Esophagus muscularis mucosa (tissue), 4 donors: ENCODE results near the gene ADAM33. TPM values are rescaled to one million over a fixed set of nuclear protein-coding genes. Genes with fewer than 3 reads are reported as not detected.

Source experiments
- DNase-seq: peaks from one replicate; pipeline ENCODE4 v3.0.0-alpha.2; 2017; ENCODE audit errors: extremely low spot score
- H3K27ac ChIP-seq, 4 donors: fragments of 200-600 bp; sonication (generic); replicated peaks in 1 of 4; 1 replicate in 3 of 4; 2 replicates in 1 of 4; pipeline ENCODE4 v1.5.1; 2016 to 2019; ENCODE audit warnings: mild to moderate bottlenecking in 1 of 4
- H3K27me3 ChIP-seq, 4 donors: fragments of 200-600 bp; sonication (generic); one replicate each; pipeline versions ENCODE4 v1.5.1 to v1.6.0; 2016 to 2019
- H3K36me3 ChIP-seq, 4 donors: fragments of 200-600 bp; sonication (generic); one replicate each; pipeline ENCODE4 v1.5.1; 2016 to 2019
- H3K4me1 ChIP-seq, 4 donors: fragments of 200-600 bp; sonication (generic); one replicate each; pipeline ENCODE4 v1.5.1; 2016 to 2019
- H3K4me3 ChIP-seq, 4 donors: fragments of 200-600 bp; sonication (generic); 1 replicate in 2 of 4; 2 replicates in 2 of 4; pipeline ENCODE4 v1.5.1; 2016 to 2019; ENCODE audit warnings: mild to moderate bottlenecking in 4 of 4, moderate library complexity in 1 of 4
- H3K9me3 ChIP-seq, 4 donors: fragments of 200-600 bp; sonication (generic); 1 replicate in 3 of 4; 2 replicates in 1 of 4; pipeline ENCODE4 v1.5.1; 2016 to 2019
- EP300 ChIP-seq: sonication (generic); formaldehyde crosslinking; IDR thresholded peaks from one replicate; pipeline ENCODE4 v1.6.1; 2017; ENCODE audit warnings: antibody characterized with exemption
- POLR2A ChIP-seq: fragments of 450-650 bp; IDR thresholded peaks from one replicate; pipeline ENCODE4 v1.6.1; 2017; ENCODE audit warnings: antibody characterized with exemption, moderate library complexity, mild to moderate bottlenecking, low read depth
- POLR2AphosphoS5 ChIP-seq, 2 donors: sonication (generic); formaldehyde crosslinking; IDR thresholded peaks; one replicate each; pipeline ENCODE4 v1.6.1; 2017; ENCODE audit warnings: antibody characterized with exemption in 2 of 2
- WGBS: methylation state at CpG from one replicate; pipeline ENCODE4 v1.1.5; 2018; 5-methylcytosine and 5-hydroxymethylcytosine counted together
- intact Hi-C: fragments of 100-400 bp; cut with DNase I; formaldehyde crosslinking; loops from one replicate; pipeline ENCODE4 v1.15.1; 2023
- total RNA-seq, 4 donors: library from RNA; depleted of rRNA; stranded (reverse); fragments of >200 nt; gene quantifications; one replicate each; pipeline versions ENCODE4 v1.1.0 to v1.2.1, GENCODE V29; 2016
- TF ChIP-seq, protein P1 (sequence below), 3 experiments: fragments of 200-600 bp in 2 of 3; fragments of 450-650 bp in 1 of 3; sonication (generic) in 2 of 3; IDR thresholded peaks; one replicate each; pipeline ENCODE4 v1.5.1; 2017 to 2019; ENCODE audit warnings: antibody characterized with exemption in 3 of 3, mild to moderate bottlenecking in 2 of 3, moderate library complexity in 1 of 3

ADAM33 gene
- total RNA-seq, 4 donors from 2014 or later = 45.4 to 144 (median 64.4) TPM

DNA sequence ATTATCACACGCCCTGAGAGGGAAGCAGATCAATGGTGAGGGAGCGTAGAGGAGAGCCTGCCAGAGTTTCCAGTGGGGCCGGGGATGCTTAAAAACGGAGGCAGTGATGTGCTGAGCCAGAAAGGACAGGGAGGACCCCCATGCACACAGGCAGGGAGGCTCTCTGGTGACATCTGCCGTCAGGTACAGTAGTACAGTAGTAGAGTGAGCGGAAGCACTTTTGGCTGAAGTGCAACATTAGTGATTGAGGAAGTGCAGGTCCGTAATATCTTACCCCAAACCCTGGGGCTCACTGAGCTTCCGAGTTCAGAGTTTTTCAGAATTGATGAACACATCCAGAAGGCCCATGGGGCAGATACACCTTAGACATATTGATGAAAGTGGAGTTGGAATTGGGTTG lies 60.7 kb downstream of the ADAM33 start:
- peak; percentile 37 for DNase-seq
- TF ChIP-seq, protein P1, sequence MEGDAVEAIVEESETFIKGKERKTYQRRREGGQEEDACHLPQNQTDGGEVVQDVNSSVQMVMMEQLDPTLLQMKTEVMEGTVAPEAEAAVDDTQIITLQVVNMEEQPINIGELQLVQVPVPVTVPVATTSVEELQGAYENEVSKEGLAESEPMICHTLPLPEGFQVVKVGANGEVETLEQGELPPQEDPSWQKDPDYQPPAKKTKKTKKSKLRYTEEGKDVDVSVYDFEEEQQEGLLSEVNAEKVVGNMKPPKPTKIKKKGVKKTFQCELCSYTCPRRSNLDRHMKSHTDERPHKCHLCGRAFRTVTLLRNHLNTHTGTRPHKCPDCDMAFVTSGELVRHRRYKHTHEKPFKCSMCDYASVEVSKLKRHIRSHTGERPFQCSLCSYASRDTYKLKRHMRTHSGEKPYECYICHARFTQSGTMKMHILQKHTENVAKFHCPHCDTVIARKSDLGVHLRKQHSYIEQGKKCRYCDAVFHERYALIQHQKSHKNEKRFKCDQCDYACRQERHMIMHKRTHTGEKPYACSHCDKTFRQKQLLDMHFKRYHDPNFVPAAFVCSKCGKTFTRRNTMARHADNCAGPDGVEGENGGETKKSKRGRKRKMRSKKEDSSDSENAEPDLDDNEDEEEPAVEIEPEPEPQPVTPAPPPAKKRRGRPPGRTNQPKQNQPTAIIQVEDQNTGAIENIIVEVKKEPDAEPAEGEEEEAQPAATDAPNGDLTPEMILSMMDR (IDR thresholded peaks at IDR 0.05) = no peak
- no peak for TF ChIP-seq POLR2AphosphoS5 (IDR thresholded peaks at IDR 0.05)
- TF ChIP-seq POLR2A = no peak
- no peak for TF ChIP-seq EP300
- H3K4me3 ChIP-seq = no peak overlapping the region
- no peak overlapping the region for H3K27ac ChIP-seq
- no peaks in the 10 kb centered on the region for H3K4me1 ChIP-seq
- WGBS = 88% methylated on average over 8 of the region's 8 CpGs
- H3K9me3 ChIP-seq = no peaks in the 10 kb centered on the region
- peaks cover 0 to 24% (median 3%) of the 10 kb centered on the region in 4 donors for H3K36me3 ChIP-seq
- no peaks in the 10 kb centered on the region for H3K27me3 ChIP-seq
- intact Hi-C loops = no loop called here

Other genes starting within 250 kb of the ADAM33 start
- gene ATRN, start 211.0 kb downstream of the ADAM33 start, total RNA-seq = 10 to 100 TPM; 14.1 to 19.1 (median 18.0) TPM
- not detected for gene GFRA4, start 18.6 kb downstream of the ADAM33 start, total RNA-seq
- 10 to 100 TPM; 13.1 to 18.7 (median 13.8) TPM for gene SIGLEC1, start 30.6 kb upstream of the ADAM33 start, total RNA-seq
- gene HSPA12B, start 50.7 kb upstream of the ADAM33 start, total RNA-seq = 10 to 100 TPM in 3 of 4 donors, 1 to 10 TPM in 1; 8.9 to 22.2 (median 16.4) TPM
- 10 to 100 TPM; 56.5 to 96.1 (median 73.6) TPM for gene ADISSP, start 85.7 kb upstream of the ADAM33 start, total RNA-seq
- under 1 TPM in 1 of 4 donors, not detected in 3; 0.50 TPM for gene SPEF1, start 99.4 kb upstream of the ADAM33 start, total RNA-seq
- 100 to 1,000 TPM; 131 to 225 (median 199) TPM for gene CENPB, start 104.7 kb upstream of the ADAM33 start, total RNA-seq
- 10 to 100 TPM; 29.9 to 43.1 (median 35.6) TPM for gene CDC25B, start 114.3 kb upstream of the ADAM33 start, total RNA-seq
- gene AP5S1, start 138.5 kb upstream of the ADAM33 start, total RNA-seq = 10 to 100 TPM in 3 of 4 donors, 1 to 10 TPM in 1; 7.9 to 11.7 (median 11.2) TPM
- gene MAVS, start 164.8 kb upstream of the ADAM33 start, total RNA-seq = 10 to 100 TPM; 34.6 to 56.1 (median 42.8) TPM
- 10 to 100 TPM; 42.8 to 52.1 (median 46.6) TPM for gene PANK2, start 207.4 kb upstream of the ADAM33 start, total RNA-seq